GDM1 (cell line): ENCODE measurements around the gene DNAJC7.

Source experiments
- DNase-seq: peaks from one replicate; lab custom pipeline; 2025; lab: John Stamatoyannopoulos, UW

Gene DNAJC7

GRCh38 chr17:41975099-41976083 lies 41.8 kb downstream of the DNAJC7 start:
- no peak for DNase-seq

- DNase-seq: no peak
Observed at GRCh38 chr17:41974658-41975057, 42.6 kb downstream of the DNAJC7 start.

DNA sequence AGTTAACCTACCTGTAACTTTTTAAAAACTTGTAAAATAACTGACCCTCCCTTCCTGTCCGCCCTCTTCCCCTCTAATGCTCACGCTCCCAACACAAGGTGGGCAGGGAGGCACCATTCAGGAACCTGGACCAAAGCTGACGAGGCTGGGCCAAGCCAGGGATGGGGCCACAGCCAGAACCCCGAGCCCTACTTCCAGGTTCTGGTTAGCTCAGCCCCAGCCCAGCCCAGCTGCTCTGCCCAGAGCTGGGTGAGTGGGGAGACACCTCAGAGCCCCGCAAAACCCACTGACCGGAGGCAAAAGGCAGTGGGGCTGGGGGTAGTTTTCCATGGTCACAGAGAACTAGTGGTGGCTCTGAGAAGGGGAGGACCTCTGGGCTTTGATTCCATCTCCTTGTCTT lies 43.2 kb downstream of the DNAJC7 start:
- DNase-seq: no peak

DNA sequence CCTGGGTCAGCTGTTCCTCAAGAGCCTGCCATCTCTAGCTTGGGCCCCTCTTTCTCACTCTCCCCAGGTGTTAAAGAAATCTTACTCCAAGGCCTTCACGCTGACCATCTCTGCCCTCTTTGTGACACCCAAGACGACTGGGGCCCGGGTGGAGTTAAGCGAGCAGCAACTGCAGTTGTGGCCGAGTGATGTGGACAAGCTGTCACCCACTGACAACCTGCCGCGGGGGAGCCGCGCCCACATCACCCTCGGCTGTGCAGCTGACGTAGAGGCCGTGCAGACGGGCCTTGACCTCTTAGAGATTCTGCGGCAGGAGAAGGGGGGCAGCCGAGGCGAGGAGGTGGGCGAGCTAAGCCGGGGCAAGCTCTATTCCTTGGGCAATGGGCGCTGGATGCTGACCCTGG lies 43.8 kb downstream of the DNAJC7 start:
- DNase-seq: no peak

- no peak for DNase-seq
Observed at GRCh38 chr17:41972571-41973407, 44.5 kb downstream of the DNAJC7 start.

DNA sequence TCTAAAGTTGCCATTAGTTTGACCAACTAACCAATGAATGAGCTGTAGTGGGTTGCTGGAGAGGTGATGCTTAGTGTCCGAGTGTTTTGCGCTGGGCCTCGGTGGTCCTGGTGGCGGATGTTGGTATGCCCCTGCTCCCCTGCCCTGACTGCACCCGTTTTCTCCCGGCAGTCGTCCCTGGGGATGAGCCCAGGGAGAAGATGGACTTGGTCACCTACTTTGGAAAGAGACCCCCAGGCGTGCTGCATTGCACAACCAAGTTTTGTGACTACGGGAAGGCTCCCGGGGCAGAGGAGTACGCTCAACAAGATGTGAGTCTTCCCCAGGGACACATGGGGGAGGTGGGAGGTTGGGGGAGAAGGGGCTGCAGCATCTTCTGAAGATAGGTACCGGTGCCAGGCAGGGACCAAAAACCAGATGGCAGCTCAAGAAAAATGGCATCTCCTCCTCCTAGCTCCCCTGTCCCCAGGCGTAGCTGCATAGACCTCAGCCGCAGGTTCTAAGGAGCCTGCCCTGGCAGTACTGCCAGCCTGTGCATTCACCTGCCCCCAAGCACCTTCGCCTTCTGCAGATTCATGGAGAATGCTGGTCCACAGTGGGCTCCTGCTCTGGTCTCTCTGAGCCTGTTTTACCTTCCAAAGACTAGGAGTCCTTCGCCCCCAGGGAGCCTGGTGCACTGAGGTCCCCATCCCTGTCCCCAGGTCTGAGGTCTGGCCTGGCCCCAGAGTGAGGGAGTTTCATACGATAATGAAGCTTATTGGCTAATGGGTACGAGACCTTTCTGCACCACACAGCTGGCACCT lies 45.3 kb downstream of the DNAJC7 start:
- no peak for DNase-seq

DNA sequence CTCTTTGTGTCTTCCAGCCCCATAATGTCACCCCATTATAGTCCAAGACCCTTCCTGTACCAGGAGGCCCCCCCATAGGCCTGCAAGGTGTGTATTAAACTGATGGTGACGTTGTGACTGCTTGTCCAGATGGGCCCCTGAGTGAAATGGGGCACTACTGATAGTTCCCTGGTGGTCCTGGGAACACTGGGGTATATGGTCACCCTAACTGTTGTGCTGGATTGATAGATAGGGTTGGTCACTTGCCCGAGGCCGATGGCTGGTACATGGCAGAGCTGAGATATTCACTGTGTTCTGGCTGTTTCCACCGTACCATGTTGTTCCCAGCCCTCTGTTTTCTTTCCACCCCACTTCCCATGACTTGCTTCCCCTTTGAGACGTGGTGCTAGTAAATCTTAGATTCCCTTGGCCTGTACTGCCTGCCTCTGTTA lies 46.3 kb downstream of the DNAJC7 start:
- no peak for DNase-seq

GRCh38 chr17:41968676-41969075 lies 48.6 kb downstream of the DNAJC7 start:
- no peak for DNase-seq

DNA sequence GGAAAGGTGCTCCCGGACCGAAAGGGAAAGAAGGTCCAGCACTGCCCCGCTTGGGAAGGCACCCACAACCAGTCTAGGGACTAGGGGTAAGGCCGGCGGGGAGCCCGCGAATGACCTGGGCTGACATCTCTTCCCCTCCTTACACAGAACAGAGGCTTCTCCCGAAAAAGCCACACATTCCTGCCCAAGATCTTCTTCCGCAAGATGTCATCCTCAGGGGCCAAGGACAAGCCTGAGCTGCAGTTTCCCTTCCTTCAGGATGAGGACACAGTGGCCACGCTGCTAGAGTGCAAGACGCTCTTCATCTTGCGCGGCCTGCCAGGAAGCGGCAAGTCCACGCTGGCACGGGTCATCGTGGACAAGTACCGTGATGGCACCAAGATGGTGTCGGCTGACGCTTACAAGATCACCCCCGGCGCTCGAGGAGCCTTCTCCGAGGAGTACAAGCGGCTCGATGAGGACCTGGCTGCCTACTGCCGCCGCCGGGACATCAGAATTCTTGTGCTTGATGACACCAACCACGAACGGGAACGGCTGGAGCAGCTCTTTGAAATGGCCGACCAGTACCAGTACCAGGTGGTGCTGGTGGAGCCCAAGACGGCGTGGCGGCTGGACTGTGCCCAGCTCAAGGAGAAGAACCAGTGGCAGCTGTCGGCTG lies 49.2 kb downstream of the DNAJC7 start:
- DNase-seq: no peak

DNA sequence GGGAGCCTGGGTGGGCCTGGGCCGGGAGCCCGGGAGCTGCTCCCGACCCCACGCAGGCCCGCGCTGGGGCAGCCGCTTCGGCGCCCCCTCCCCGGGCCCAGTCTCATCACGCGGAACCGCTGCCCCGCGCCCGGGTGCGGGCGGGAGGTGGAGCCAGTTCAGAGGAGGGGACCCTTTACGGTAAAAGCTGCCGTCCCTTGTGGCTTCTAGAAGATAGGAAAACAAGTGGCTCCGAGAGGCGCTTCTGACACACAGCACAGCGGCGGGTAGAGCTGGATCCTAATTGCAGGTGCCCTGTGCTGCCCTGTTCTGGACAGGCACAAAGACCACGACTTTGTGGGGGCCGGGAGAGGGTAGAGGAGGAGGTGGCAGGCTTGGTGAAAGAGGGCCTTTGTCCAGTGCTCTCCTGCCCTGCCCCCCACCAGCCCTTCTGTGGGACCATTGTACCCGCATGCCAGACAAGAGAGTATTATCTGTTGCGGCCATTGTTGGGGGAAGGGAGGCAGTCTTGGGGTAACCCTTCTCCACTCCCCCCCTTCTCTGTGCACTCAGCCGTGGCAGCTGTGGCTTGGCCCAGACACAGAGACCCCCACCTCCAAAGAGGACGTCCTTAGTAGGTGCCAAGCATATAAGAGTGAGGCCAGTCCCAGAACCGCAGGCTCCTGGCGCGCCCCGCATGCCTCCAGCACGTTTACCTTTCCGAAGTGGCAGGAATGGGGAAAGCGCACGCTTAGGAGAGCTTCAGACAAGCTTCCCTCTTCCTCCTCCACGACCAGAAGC lies 49.9 kb downstream of the DNAJC7 start:
- DNase-seq: no peak

DNA sequence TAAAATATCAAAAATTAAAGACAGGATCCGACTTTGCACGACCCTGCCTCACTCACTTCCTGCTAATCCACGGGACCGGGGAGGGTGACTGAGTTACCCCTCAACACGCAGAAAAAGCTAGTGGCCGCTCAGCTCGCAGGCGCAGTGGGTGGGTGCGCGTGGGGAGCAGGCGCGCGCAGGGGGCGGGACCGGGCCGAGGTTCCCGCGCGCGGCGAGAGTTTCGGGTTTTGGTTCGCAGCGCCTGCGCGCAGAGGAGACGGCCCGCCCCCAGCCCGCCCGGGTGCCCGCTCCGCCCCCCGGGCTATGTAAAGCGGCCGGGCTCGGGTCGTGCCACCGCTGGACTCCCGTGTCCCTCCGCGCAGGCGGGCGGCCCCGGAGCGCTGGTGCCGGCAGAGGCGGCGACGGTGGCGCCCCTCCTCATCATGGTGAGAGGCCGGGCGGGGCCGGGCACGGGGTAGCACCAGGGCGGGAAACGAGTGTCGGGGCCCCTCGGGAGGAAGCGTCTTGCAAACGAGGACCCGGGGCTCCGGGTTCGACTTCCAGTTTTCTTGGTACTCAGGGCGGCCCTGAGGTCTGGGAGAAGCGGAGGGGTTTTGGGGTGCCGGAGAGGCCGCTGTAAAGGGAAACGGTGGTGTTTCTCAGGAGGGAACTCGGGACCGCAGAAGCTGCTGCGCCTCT lies 50.6 kb downstream of the DNAJC7 start, which contains the start of gene CNP:
Gene CNP (plus strand): TSS at position 333 of the 678 bp plus-strand sequence. CDS start 90 bp downstream, at position 423.
- DNase-seq: peak; percentile 91

- peak; percentile 23 for DNase-seq
Observed at GRCh38 chr17:41965694-41966462, 51.4 kb downstream of the DNAJC7 start.

DNA sequence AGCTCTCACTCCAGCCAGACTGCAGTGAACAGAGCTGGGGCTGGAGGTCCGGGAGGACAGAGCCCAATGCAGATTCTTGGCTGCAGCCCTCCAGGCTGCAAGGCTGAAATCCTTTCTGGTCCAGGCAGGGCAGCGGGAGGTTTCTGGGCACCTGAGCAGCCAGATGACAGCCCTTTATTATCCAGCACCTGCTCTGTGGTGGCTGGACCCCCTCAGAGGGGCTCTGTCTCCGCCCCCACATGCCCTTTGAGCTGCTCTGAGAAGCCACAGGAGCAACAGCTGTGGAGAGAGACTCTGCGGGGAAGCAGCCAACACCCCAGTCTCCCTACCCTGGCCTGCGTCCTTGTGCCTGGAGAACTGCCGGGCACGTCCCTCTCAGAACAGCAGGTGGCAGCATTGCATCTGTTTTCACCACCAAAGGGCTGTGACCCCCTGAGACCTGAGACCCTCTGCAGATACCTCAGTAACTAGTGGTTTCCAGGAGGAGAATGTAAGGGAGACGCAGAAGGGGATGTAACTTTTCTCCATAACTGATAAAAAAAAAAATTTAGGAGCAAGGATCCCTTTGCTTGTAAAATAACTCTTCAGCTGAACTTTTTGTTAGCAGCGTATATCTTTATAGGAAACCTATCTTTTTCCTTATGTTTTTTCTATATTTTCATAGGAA lies 54.3 kb downstream of the DNAJC7 start:
- DNase-seq: peak; percentile 68

- no peak for DNase-seq
Observed at GRCh38 chr17:41962111-41962510, 55.1 kb downstream of the DNAJC7 start.

GRCh38 chr17:41959336-41960095 lies 57.7 kb downstream of the DNAJC7 start:
- peak; percentile 49 for DNase-seq

GRCh38 chr17:41959030-41959335 lies 58.3 kb downstream of the DNAJC7 start:
- no peak for DNase-seq

DNA sequence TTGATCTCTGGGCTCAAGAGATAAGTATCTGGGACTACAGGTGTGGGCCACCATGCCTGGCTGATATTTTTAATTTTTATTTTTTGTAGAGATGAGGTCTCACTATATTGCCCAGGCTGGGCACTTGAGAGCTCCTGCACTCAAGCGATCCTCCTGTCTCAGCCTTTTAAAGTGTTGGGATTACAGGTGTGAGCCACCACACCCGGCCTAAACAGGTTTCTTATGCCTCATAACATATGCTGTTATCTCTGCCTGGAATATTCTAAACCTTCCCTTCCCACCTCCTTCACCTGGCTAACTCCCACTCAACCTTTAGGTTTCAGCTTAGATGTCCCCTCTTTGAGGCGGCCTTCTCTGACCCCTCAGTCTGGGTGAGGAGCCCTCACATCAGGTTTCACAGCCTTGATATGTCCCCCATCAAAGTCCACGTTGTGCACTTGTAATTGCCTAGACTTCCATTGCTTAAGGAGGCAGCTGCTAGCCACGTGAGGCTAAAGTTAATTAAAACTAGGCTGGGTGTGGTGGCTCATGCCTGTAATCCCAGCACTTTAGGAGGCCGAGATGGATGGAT lies 59.3 kb downstream of the DNAJC7 start:
- DNase-seq: no peak
